ENCODE data around the gene HBG1.

DNA sequence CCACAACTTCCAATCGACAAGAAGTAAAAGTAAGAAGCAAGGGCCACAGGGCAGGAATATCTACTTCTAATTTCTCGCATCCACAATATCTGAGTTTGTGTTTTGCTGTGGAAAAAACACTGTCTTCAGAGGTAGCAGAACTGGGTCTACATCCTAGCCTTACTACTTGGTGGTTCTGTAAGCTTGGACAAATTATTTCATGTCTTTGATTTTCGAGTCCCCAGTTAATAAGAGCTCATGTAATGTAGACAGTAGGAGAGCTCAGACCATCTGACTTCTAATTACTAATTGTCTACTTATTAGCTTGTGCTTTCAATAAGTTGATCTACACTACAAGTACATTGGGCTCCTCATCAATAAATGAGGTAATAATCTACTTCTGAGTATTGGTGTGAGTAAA lies 33.4 kb upstream of the HBG1 start:
- TF ChIP-seq, protein P1, sequence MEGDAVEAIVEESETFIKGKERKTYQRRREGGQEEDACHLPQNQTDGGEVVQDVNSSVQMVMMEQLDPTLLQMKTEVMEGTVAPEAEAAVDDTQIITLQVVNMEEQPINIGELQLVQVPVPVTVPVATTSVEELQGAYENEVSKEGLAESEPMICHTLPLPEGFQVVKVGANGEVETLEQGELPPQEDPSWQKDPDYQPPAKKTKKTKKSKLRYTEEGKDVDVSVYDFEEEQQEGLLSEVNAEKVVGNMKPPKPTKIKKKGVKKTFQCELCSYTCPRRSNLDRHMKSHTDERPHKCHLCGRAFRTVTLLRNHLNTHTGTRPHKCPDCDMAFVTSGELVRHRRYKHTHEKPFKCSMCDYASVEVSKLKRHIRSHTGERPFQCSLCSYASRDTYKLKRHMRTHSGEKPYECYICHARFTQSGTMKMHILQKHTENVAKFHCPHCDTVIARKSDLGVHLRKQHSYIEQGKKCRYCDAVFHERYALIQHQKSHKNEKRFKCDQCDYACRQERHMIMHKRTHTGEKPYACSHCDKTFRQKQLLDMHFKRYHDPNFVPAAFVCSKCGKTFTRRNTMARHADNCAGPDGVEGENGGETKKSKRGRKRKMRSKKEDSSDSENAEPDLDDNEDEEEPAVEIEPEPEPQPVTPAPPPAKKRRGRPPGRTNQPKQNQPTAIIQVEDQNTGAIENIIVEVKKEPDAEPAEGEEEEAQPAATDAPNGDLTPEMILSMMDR (IDR thresholded peaks at IDR 0.05), result no peak
- TF ChIP-seq POLR2A (IDR thresholded peaks at IDR 0.05), result no peak

Measured in uterus (tissue), 2 donors.